Right lobe of liver (tissue), 4 donors: Measurements from ENCODE around the gene ERBIN.

Source experiments
- CTCF ChIP-seq, 4 donors: fragments of 200-600 bp in 3 of 4; fragments of 450-650 bp in 1 of 4; IDR thresholded peaks; one replicate each; pipeline versions ENCODE4 v1.5.1 to v1.8.0; 2016 to 2022; ENCODE audit warnings: antibody characterized with exemption in 4 of 4, mild to moderate bottlenecking in 2 of 4
- POLR2A ChIP-seq: fragments of 450-650 bp; IDR thresholded peaks from one replicate; pipeline ENCODE4 v1.6.1; 2017; ENCODE audit warnings: antibody characterized with exemption, mild to moderate bottlenecking
- donor health status: DM: no; HTN: no; CAD: no.
- donor health status: DM: no; HTN: no; CAD: no.
- donor health status: DM: no; HTN: yes; CAD: no.

- TF ChIP-seq CTCF (IDR thresholded peaks at IDR 0.05) (no peak), POLR2A (no peak)
Measured at GRCh38 chr5:66072031-66072430, 145.7 kb downstream of the ERBIN start.
